HG02759 (cell line): ENCODE measurements around the gene SHISA8.
"Not testable (repeated sequence)": the region's sequence is repeated elsewhere in the genome, so short reads cannot be mapped to it uniquely, and the experiment has no call there.

ENCODE experiments used
- ATAC-seq: cut with Tn5 transposase; IDR thresholded peaks from one replicate; pipeline ENCODE4 v1.9.1; 2021; ENCODE audit warnings: mild to moderate bottlenecking, moderate library complexity; ENCODE audit not compliant: unreplicated experiment

SHISA8 gene

GRCh38 chr22:41915035-41915785, at the start of gene SHISA8:
Gene SHISA8, minus strand, starts transcription at chr22:41915074. Its CDS starts 407 bp downstream, at chr22:41914667.
- no peak for ATAC-seq

GRCh38 chr22:41964112-41964491, 49.2 kb upstream of the SHISA8 start:
- no peak for ATAC-seq

- ATAC-seq = no peak
Observed at GRCh38 chr22:41963453-41964111, 48.7 kb upstream of the SHISA8 start.

GRCh38 chr22:41957941-41958556, 43.2 kb upstream of the SHISA8 start:
- ATAC-seq = no peak

GRCh38 chr22:41952713-41953112, 37.8 kb upstream of the SHISA8 start:
- ATAC-seq = no peak

GRCh38 chr22:41951898-41952474, 37.1 kb upstream of the SHISA8 start, which contains the start of gene SMIM45:
Gene SMIM45, plus strand, starts transcription at chr22:41952150.
- no peak for ATAC-seq

GRCh38 chr22:41949297-41949965, 34.6 kb upstream of the SHISA8 start:
- no peak for ATAC-seq

- not testable (repeated sequence) for ATAC-seq
Observed at GRCh38 chr22:41948928-41949296, 34.0 kb upstream of the SHISA8 start.

GRCh38 chr22:41948142-41948541, 33.3 kb upstream of the SHISA8 start:
- ATAC-seq = no peak

GRCh38 chr22:41947424-41948080, 32.7 kb upstream of the SHISA8 start:
- no peak for ATAC-seq

GRCh38 chr22:41946629-41947423, 32.0 kb upstream of the SHISA8 start, which contains the start of gene CENPM:
Gene CENPM, minus strand, starts transcription at chr22:41947152. Its CDS starts 76 bp downstream, at chr22:41947076.
- ATAC-seq = peak; percentile 81

- no peak for ATAC-seq
Observed at GRCh38 chr22:41943661-41944209, 28.9 kb upstream of the SHISA8 start.

GRCh38 chr22:41940832-41941765, 26.2 kb upstream of the SHISA8 start:
- peak; percentile 35 for ATAC-seq

GRCh38 chr22:41939981-41940831, 25.3 kb upstream of the SHISA8 start:
- peak; percentile 59 for ATAC-seq

GRCh38 chr22:41936894-41937169, 22.0 kb upstream of the SHISA8 start:
- ATAC-seq = no peak

GRCh38 chr22:41935509-41935908, 20.6 kb upstream of the SHISA8 start:
- no peak for ATAC-seq

GRCh38 chr22:41935015-41935351, 20.1 kb upstream of the SHISA8 start:
- no peak for ATAC-seq
